AG04450 (cell line): ENCODE measurements around the gene GTPBP4. TPM values are rescaled to one million over a fixed set of nuclear protein-coding genes. Genes with fewer than 3 reads are reported as not detected.

Source experiments
- CTCF ChIA-PET: fragments of 300-600, 350-600 bp; formaldehyde crosslinking; extraction: SDS; loops from one replicate; lab custom pipeline; 2022; ENCODE audit warnings: antibody characterized with exemption, inconsistent platforms; lab: Charles Lee
- POLR2A ChIA-PET: fragments of 350-600 bp; formaldehyde crosslinking; extraction: SDS; loops from one replicate; lab custom pipeline; 2021; ENCODE audit warnings: antibody characterized with exemption, inconsistent platforms; lab: Yijun Ruan, JAX
- DNase-seq: peaks from one replicate; pipeline ENCODE4 v3.0.0-alpha.2; 2011; ENCODE audit warnings: low read depth, low spot score
- H3K27ac ChIP-seq: one replicate; pipeline ENCODE4 v1.5.1; 2012; ENCODE audit warnings: low read depth, low read length, control low read depth
- H3K27me3 ChIP-seq: one replicate; pipeline ENCODE4 v1.6.0; 2012; ENCODE audit warnings: low read length; ENCODE audit not compliant: control insufficient read depth, insufficient read depth
- H3K4me3 ChIP-seq: 2 replicates; pipeline ENCODE4 v1.5.1; 2011; ENCODE audit warnings: mild to moderate bottlenecking, low read depth, low read length, control low read depth
- H3K9me3 ChIP-seq: 2 replicates; pipeline ENCODE4 v1.5.1; 2012; ENCODE audit warnings: low read length; ENCODE audit not compliant: control insufficient read depth, insufficient read depth
- CTCF ChIP-seq: IDR thresholded peaks from 2 replicates; pipeline ENCODE4 v1.5.1; 2011; ENCODE audit warnings: low read depth, low read length, control low read depth, inconsistent platforms
- polyA minus RNA-seq: library from RNA; depleted of rRNA, polyadenylated mRNA; stranded (reverse); fragments of >200 nt; gene quantifications from 2 replicates; pipeline ENCODE4 v1.2.3, GENCODE V29; 2011; rRNA and poly(A)+ RNA removed
- polyA plus RNA-seq: library from polyadenylated mRNA; depleted of rRNA; stranded (reverse); fragments of >200 nt; gene quantifications from 2 replicates; pipeline ENCODE4 v1.2.3, GENCODE V29; 2011; rRNA removed

The GTPBP4 gene
- polyA plus RNA-seq, result 33.4 and 34.9 TPM in 2 replicates
- 26.9 and 27.4 TPM in 2 replicates for polyA minus RNA-seq

- ChIA-PET CTCF (no interaction called here), POLR2A (interaction anchor here (0.6 to 2.2 kb wide), 9 partner anchors 13 to 68 kb away, joined by 3 to 11 read pairs (median 3); partner anchors contain the start of genes IDI1, LARP4B and WDR37)
- no peaks in the 10 kb centered on the region for H3K27me3 ChIP-seq
- peak within 1 kb of the TSS; percentile 98 for H3K27ac ChIP-seq
- peak within 1 kb of the TSS; percentile 90 for H3K4me3 ChIP-seq
- peaks cover 3% of the 10 kb centered on the region; the same call in 1 of the 2 replicates for H3K9me3 ChIP-seq
- TF ChIP-seq CTCF, result no peak
- peak; percentile 89 for DNase-seq
Observed at GRCh38 chr10:987870-988666, at the start of gene GTPBP4. TSS of gene GTPBP4 (plus strand) at chr10:988434. CDS start at chr10:988480, 46 bp downstream.

DNA sequence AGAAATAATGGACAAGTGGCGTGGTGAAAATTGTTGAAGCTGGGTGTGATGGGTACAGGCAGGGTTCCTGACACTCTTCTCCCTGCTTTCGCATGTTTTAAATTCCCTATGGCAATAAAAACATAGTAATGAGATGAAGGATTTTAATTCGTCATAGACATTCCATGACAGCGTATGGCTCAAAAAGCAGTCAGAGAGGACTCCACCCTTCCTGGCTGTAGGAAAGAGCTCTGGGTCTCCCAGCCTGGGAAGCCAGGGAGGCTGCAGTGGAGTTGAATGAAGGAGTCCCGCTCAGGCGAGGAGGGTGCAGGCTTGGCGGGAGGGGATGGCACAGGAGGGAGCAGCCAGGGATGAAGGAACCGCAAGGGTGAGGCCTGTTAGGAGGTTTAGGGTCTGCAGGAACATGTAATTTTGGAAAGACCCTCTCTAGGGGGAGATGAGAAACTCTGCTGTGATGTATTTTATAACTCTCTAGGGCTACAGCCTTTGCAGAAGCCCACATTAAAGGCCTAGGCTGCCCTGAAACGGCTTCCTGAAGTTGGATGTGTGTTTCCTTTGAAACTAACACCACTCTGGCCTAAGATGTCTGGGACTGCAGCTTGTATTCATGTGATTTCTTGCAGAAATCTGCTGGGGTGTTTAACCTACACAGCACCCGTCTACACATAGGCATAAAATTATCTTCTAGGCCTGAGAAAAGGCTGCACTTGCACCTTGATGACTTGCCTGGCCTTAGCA is 49.1 kb upstream of the GTPBP4 start:
- POLR2A ChIA-PET, result no interaction called here
- Histone ChIP-seq H3K27ac (no peak overlapping the region), H3K4me3 (no peak overlapping the region), H3K9me3 (no peaks in the 10 kb centered on the region; the same call in 1 of the 2 replicates), H3K27me3 (no peaks in the 10 kb centered on the region)
- CTCF ChIA-PET, result no interaction called here
- DNase-seq, result no peak
- TF ChIP-seq CTCF, result no peak

GRCh38 chr10:943334-944033 is 44.8 kb upstream of the GTPBP4 start:
- Histone ChIP-seq H3K27me3 (peaks cover 2% of the 10 kb centered on the region), H3K4me3 (no peak overlapping the region), H3K27ac (no peak overlapping the region), H3K9me3 (no peaks in the 10 kb centered on the region; the same call in 1 of the 2 replicates)
- no peak for DNase-seq
- ChIA-PET POLR2A (no interaction called here), CTCF (no interaction called here)
- TF ChIP-seq CTCF, result no peak

GRCh38 chr10:944034-944831 is 44.0 kb upstream of the GTPBP4 start:
- no peak for DNase-seq
- H3K27me3 ChIP-seq, result peaks cover 4% of the 10 kb centered on the region
- no peak overlapping the region for H3K4me3 ChIP-seq
- H3K9me3 ChIP-seq, result no peaks in the 10 kb centered on the region; the same call in 1 of the 2 replicates
- no peak for TF ChIP-seq CTCF
- POLR2A ChIA-PET, result no interaction called here
- CTCF ChIA-PET, result no interaction called here
- no peak overlapping the region for H3K27ac ChIP-seq
